Measurements from ENCODE around the gene HDAC4. TPM values are rescaled to one million over a fixed set of nuclear protein-coding genes. Genes with fewer than 3 reads are reported as not detected.

Gene HDAC4
- total RNA-seq, 1 donor from 2014 or later = 7.8 TPM

- Histone ChIP-seq H3K27me3 (ENCODE audit: control insufficient read depth, insufficient read depth, low read length) (no peaks in the 10 kb centered on the region), H3K4me3 (ENCODE audit: low read depth, low read length) (no peak overlapping the region), H3K36me3 (ENCODE audit: control insufficient read depth, insufficient read depth, low read length) (no peaks in the 10 kb centered on the region)
- TF ChIP-seq CTCF (IDR thresholded peaks at IDR 0.05; ENCODE audit: insufficient read depth, low read length, poor library complexity, severe bottlenecking) = no peak
- no peak for DNase-seq (ENCODE audit: low read depth)
These were observed 131.5 kb downstream of the HDAC4 start for GRCh38 chr2:239269173-239269885.

GRCh38 chr2:239268549-239268948, 132.3 kb downstream of the HDAC4 start:
- H3K27me3 ChIP-seq (ENCODE audit: control insufficient read depth, insufficient read depth, low read length) = no peaks in the 10 kb centered on the region
- TF ChIP-seq CTCF (IDR thresholded peaks at IDR 0.05; ENCODE audit: insufficient read depth, low read length, poor library complexity, severe bottlenecking) = no peak
- H3K4me3 ChIP-seq (ENCODE audit: low read depth, low read length) = no peak overlapping the region
- H3K36me3 ChIP-seq (ENCODE audit: control insufficient read depth, insufficient read depth, low read length) = no peaks in the 10 kb centered on the region
- no peak for DNase-seq (ENCODE audit: low read depth)

- TF ChIP-seq CTCF (IDR thresholded peaks at IDR 0.05; ENCODE audit: insufficient read depth, low read length, poor library complexity, severe bottlenecking) = no peak
- Histone ChIP-seq H3K27me3 (ENCODE audit: control insufficient read depth, insufficient read depth, low read length) (no peaks in the 10 kb centered on the region), H3K4me3 (ENCODE audit: low read depth, low read length) (no peak overlapping the region), H3K36me3 (ENCODE audit: control insufficient read depth, insufficient read depth, low read length) (no peaks in the 10 kb centered on the region)
- no peak for DNase-seq (ENCODE audit: low read depth)
These were observed 132.7 kb downstream of the HDAC4 start for GRCh38 chr2:239268082-239268481.

GRCh38 chr2:239267288-239267951, 133.4 kb downstream of the HDAC4 start:
- H3K4me3 ChIP-seq (ENCODE audit: low read depth, low read length) = no peak overlapping the region
- DNase-seq (ENCODE audit: low read depth) = no peak
- H3K27me3 ChIP-seq (ENCODE audit: control insufficient read depth, insufficient read depth, low read length) = no peaks in the 10 kb centered on the region
- TF ChIP-seq CTCF (IDR thresholded peaks at IDR 0.05; ENCODE audit: insufficient read depth, low read length, poor library complexity, severe bottlenecking) = no peak
- no peaks in the 10 kb centered on the region for H3K36me3 ChIP-seq (ENCODE audit: control insufficient read depth, insufficient read depth, low read length)

- H3K36me3 ChIP-seq (ENCODE audit: control insufficient read depth, insufficient read depth, low read length) = no peaks in the 10 kb centered on the region
- no peak for DNase-seq (ENCODE audit: low read depth)
- no peak overlapping the region for H3K4me3 ChIP-seq (ENCODE audit: low read depth, low read length)
- H3K27me3 ChIP-seq (ENCODE audit: control insufficient read depth, insufficient read depth, low read length) = no peaks in the 10 kb centered on the region
- no peak for TF ChIP-seq CTCF (IDR thresholded peaks at IDR 0.05; ENCODE audit: insufficient read depth, low read length, poor library complexity, severe bottlenecking)
These were observed 134.0 kb downstream of the HDAC4 start for GRCh38 chr2:239266779-239267287.

Data from kidney epithelial cell (primary cell).